ENCODE data around the gene KCNT2.

DNA sequence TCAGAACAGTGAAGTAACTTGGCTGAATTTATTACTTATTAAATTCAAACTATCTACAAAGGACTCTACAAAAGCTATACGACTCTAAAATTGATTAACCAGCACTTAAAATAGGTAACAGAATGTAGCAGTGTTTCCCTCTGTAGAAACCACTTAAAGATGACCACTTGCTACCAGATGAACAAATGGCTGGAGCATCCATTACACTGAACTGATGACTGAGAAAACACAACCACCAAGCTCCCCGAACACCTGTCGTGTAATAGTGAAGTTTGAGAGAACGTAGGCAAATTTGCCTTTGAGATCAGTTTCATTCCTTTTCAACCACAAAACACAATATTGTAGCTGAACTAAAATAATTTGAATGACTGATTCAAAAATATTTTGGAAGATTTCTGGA lies 226.7 kb downstream of the KCNT2 start:
- TF ChIP-seq, protein P1, sequence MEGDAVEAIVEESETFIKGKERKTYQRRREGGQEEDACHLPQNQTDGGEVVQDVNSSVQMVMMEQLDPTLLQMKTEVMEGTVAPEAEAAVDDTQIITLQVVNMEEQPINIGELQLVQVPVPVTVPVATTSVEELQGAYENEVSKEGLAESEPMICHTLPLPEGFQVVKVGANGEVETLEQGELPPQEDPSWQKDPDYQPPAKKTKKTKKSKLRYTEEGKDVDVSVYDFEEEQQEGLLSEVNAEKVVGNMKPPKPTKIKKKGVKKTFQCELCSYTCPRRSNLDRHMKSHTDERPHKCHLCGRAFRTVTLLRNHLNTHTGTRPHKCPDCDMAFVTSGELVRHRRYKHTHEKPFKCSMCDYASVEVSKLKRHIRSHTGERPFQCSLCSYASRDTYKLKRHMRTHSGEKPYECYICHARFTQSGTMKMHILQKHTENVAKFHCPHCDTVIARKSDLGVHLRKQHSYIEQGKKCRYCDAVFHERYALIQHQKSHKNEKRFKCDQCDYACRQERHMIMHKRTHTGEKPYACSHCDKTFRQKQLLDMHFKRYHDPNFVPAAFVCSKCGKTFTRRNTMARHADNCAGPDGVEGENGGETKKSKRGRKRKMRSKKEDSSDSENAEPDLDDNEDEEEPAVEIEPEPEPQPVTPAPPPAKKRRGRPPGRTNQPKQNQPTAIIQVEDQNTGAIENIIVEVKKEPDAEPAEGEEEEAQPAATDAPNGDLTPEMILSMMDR (IDR thresholded peaks at IDR 0.05) = no peak
- TF ChIP-seq POLR2A (IDR thresholded peaks at IDR 0.05) (no peak), POLR2AphosphoS5 (IDR thresholded peaks at IDR 0.05) (no peak)
